Lung (tissue), 12 donors: ENCODE results near the gene PRDM16. TPM values are rescaled to one million over a fixed set of nuclear protein-coding genes. Genes with fewer than 3 reads are reported as not detected.
A peak's percentile ranks its signal among the peaks of the same experiment; 100 is the strongest.

Source experiments
- ATAC-seq: fragments of 200-7000 bp; cut with Tn5 transposase; one replicate; pipeline ENCODE4 v1.9.1; 2020; ENCODE audit warnings: moderate number of reproducible peaks; ENCODE audit not compliant: insufficient read depth, low FRiP score
- DNase-seq, 3 donors: peaks; one replicate each; pipeline ENCODE4 v3.0.0-alpha.2; 2013 to 2017
- H3K27ac ChIP-seq, 2 donors: one replicate each; pipeline ENCODE4 v1.5.1; 2013; ENCODE audit warnings: mild to moderate bottlenecking in 2 of 2, moderate library complexity in 2 of 2, control low read depth in 1 of 2, inconsistent platforms in 1 of 2, low read depth in 1 of 2, low read length in 1 of 2
- H3K27me3 ChIP-seq, 3 donors: one replicate each; pipeline ENCODE4 v1.5.1; 2013; ENCODE audit warnings: low read length in 2 of 3; ENCODE audit not compliant: control insufficient read depth in 3 of 3, insufficient read depth in 3 of 3
- H3K36me3 ChIP-seq, 4 donors: one replicate each; pipeline ENCODE4 v1.5.1; 2013; ENCODE audit warnings: low read length in 4 of 4, mild to moderate bottlenecking in 1 of 4, moderate library complexity in 1 of 4; ENCODE audit not compliant: control insufficient read depth in 4 of 4, insufficient read depth in 4 of 4
- H3K4me1 ChIP-seq, 5 donors: one replicate each; pipeline ENCODE4 v1.5.1; 2013; ENCODE audit warnings: low read length in 5 of 5, mild to moderate bottlenecking in 2 of 5, moderate library complexity in 1 of 5; ENCODE audit not compliant: control insufficient read depth in 5 of 5, insufficient read depth in 5 of 5
- H3K4me3 ChIP-seq: one replicate; pipeline ENCODE4 v1.5.1; 2013; ENCODE audit warnings: mild to moderate bottlenecking, control low read depth, moderate library complexity
- H3K9ac ChIP-seq, 2 donors: one replicate each; pipeline ENCODE4 v1.5.1; 2013; ENCODE audit warnings: low read length in 2 of 2, control low read depth in 1 of 2; ENCODE audit not compliant: insufficient read depth in 1 of 2
- H3K9me3 ChIP-seq, 4 donors: one replicate each; pipeline ENCODE4 v1.5.1; 2013; ENCODE audit warnings: low read length in 3 of 4, mild to moderate bottlenecking in 1 of 4, moderate library complexity in 1 of 4; ENCODE audit not compliant: control insufficient read depth in 4 of 4, insufficient read depth in 3 of 4
- WGBS, 2 donors: extraction: QIAGEN DNeasy Blood & Tissue Kit; methylation state at CpG; one replicate each; pipeline ENCODE4 v1.1.7; 2013; 5-methylcytosine and 5-hydroxymethylcytosine counted together
- polyA plus RNA-seq, 2 donors: library from polyadenylated mRNA; stranded (reverse); fragments of 200-250 nt; gene quantifications; one replicate each; pipeline ENCODE4 v1.2.1, GENCODE V29; 2013
- total RNA-seq, 2 donors: library from RNA; depleted of rRNA in 1 of 2; stranded (reverse); fragments of >200 nt in 1 of 2; gene quantifications; one replicate each; pipeline ENCODE4 v1.2.1, GENCODE V29; 2014 to 2021
- TF ChIP-seq, protein P1 (sequence below): IDR thresholded peaks from 2 replicates; pipeline ENCODE4 v1.5.1; 2012; ENCODE audit warnings: mild to moderate bottlenecking; ENCODE audit errors: control extremely low read depth, extremely low read depth
- donor health status: control.
- donor health status: control.
- donor health status: Bipolar disorder and iron deficiency.
- donor health status: healthy.
- donor health status: DM: yes; HTN: yes; CAD: no.

Gene PRDM16
- total and polyA plus RNA-seq, 4 donors, result 2.4 to 36.5 (median 13.1) TPM

DNA sequence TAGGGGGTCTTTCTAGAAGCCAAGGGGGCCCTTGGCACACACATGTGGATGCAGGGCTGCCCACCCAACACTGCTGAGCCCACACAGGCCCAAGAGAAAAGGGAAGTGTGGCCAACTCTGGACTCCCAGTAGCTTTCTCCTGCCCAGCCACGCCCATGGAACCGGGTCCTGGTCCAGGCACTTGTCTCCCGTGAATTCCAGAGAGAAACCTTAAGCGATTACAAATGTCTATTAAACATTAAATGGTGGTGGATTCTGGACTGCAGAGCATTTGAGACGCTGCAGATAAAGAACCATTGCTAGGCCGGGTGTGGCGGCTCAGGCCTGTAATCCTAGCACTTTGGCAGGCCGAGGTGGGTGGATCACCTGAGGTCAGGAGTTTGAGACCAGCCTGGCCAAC lies 284.9 kb downstream of the PRDM16 start:
- Histone ChIP-seq H3K9me3 (no peaks in the 10 kb centered on the region), H3K36me3 (no peaks in the 10 kb centered on the region), H3K4me1 (peaks cover 0 to 23% (median 2%) of the 10 kb centered on the region in 5 donors), H3K9ac (no peak overlapping the region), H3K27me3 (peaks cover 0 to 13% (median 5%) of the 10 kb centered on the region in 3 donors), H3K27ac (peak overlapping the region in 1 of 2 donors; percentile 90), H3K4me3 (no peak overlapping the region)
- ATAC-seq (no peak), DNase-seq (no peak)
- TF ChIP-seq, protein P1, sequence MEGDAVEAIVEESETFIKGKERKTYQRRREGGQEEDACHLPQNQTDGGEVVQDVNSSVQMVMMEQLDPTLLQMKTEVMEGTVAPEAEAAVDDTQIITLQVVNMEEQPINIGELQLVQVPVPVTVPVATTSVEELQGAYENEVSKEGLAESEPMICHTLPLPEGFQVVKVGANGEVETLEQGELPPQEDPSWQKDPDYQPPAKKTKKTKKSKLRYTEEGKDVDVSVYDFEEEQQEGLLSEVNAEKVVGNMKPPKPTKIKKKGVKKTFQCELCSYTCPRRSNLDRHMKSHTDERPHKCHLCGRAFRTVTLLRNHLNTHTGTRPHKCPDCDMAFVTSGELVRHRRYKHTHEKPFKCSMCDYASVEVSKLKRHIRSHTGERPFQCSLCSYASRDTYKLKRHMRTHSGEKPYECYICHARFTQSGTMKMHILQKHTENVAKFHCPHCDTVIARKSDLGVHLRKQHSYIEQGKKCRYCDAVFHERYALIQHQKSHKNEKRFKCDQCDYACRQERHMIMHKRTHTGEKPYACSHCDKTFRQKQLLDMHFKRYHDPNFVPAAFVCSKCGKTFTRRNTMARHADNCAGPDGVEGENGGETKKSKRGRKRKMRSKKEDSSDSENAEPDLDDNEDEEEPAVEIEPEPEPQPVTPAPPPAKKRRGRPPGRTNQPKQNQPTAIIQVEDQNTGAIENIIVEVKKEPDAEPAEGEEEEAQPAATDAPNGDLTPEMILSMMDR, result no peak
- WGBS, 2 donors, result 80 to 89% methylated on average over 8 of the region's 8 CpGs

DNA sequence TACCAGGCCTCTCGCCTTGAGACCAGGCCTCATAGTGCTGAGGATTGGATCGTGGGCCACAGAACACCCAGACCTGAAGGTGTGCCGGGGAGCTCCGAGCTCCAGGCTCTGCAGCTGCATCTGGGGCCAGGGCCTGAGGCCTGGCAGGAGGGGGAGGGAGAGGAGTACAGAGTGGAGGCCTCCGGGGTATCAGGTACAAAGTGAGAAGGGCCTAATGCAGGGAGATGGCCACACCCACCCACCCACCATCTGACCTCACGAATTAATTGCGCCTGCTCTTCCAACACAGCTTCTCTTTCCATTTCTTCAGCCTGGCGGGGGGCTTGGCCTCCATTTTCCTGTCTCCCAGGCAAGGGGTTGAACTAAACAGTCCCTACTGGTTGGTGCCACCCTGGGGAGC lies 286.1 kb downstream of the PRDM16 start:
- DNase-seq (no peak), ATAC-seq (no peak)
- H3K36me3 ChIP-seq, result no peaks in the 10 kb centered on the region
- no peak overlapping the region for H3K4me3 ChIP-seq
- TF ChIP-seq, protein P1, result no peak
- peak overlapping the region in 1 of 2 donors; percentile 7 for H3K27ac ChIP-seq
- WGBS, 2 donors, result 86 to 89% methylated on average over 8 of the region's 8 CpGs
- H3K9me3 ChIP-seq, result no peaks in the 10 kb centered on the region
- H3K4me1 ChIP-seq, result peaks cover 0 to 23% (median 2%) of the 10 kb centered on the region in 5 donors
- no peak overlapping the region for H3K9ac ChIP-seq
- peaks cover 0 to 23% (median 9%) of the 10 kb centered on the region in 3 donors for H3K27me3 ChIP-seq

DNA sequence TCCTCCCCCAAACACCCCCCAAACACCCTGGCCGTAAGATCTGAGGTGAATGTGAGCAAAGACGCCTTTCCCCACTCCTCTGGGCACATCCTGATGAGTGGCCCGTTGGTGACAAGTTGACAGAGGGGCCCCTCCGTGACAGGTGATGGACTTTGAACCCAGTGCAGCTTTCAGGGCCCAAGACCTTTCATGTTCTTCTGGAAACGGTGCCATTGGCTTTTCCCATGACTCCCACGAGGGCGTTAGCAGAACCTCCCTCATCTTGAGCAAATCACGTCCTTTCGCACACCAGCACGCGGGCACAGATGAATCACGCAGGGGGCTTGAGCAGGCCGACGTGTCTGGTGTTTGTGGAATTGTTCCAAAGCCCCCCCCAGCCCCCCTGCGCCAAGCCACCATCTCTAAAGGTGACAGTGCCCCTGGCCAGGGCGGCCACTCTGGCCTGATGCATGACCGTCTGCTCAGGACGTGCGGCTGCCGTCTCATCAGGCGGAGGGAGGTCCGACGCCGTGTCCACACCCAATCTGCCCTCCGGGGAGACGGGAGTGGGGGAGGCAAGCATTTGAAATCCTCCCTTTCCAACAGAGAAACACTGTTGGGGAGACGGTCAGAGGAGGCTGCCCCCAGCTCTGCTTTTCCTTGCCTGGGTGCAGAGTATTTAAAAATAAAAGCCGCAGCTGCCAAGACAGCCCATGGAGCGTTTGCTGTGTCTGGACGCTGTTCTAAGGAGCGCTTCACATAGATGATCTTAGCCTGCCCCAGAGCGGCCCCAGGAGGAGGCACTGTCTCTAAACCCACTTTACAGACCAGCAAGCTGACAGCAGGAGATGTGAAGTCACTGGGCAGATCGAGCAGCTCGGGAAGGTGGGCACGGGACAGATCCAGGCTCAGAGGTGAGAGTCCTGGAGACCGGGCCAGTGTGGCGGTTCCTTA lies 287.2 kb downstream of the PRDM16 start:
- H3K4me3 ChIP-seq, result no peak overlapping the region
- DNase-seq, result no peak
- H3K9me3 ChIP-seq, result no peaks in the 10 kb centered on the region
- WGBS, 2 donors, result 83 to 87% methylated on average over 37 of the region's 37 CpGs
- peaks cover 0 to 15% (median 2%) of the 10 kb centered on the region in 5 donors for H3K4me1 ChIP-seq
- H3K27ac ChIP-seq, result no peak overlapping the region
- peaks cover 0 to 29% (median 9%) of the 10 kb centered on the region in 3 donors for H3K27me3 ChIP-seq
- TF ChIP-seq, protein P1, result no peak
- ATAC-seq, result no peak
- H3K36me3 ChIP-seq, result no peaks in the 10 kb centered on the region
- no peak overlapping the region for H3K9ac ChIP-seq
